ENCODE measurements around the gene CEP170B.
"Not testable (repeated sequence)": the region's sequence is repeated elsewhere in the genome, so short reads cannot be mapped to it uniquely, and the experiment has no call there.

The CEP170B gene

GRCh38 chr14:104887623-104888488 lies 22.8 kb downstream of the CEP170B start:
- no peak for TF ChIP-seq CTCF (IDR thresholded peaks at IDR 0.05; ENCODE audit: low read depth, low read length, missing control alignments)

GRCh38 chr14:104888489-104889374 lies 23.7 kb downstream of the CEP170B start:
- DNase-seq (ENCODE audit: low read depth), result no peak
- in situ Hi-C loops (cut with HindIII; ENCODE audit: low sequenced_read_pairs), result loop anchor here (10.0 kb wide), 1 partner anchor 166 kb away; no protein-coding TSS in a partner anchor
- no peak overlapping the region for H3K4me3 ChIP-seq (ENCODE audit: low read depth, low read length)
- no peak for TF ChIP-seq CTCF (IDR thresholded peaks at IDR 0.05; ENCODE audit: low read depth, low read length, missing control alignments)

More at GRCh38 chr14:104887623-104888488, 22.8 kb downstream of the CEP170B start:
- DNase-seq (ENCODE audit: low read depth), result no peak
- no peak overlapping the region for H3K4me3 ChIP-seq (ENCODE audit: low read depth, low read length)
- in situ Hi-C loops (cut with HindIII; ENCODE audit: low sequenced_read_pairs), result loop anchor here (10.0 kb wide), 1 partner anchor 167 kb away; no protein-coding TSS in a partner anchor

GRCh38 chr14:104889375-104889757 lies 24.3 kb downstream of the CEP170B start:
- DNase-seq (ENCODE audit: low read depth), result no peak
- no peak overlapping the region for H3K4me3 ChIP-seq (ENCODE audit: low read depth, low read length)
- TF ChIP-seq CTCF (IDR thresholded peaks at IDR 0.05; ENCODE audit: low read depth, low read length, missing control alignments), result no peak
- in situ Hi-C loops (cut with HindIII; ENCODE audit: low sequenced_read_pairs), result loop anchor here (10.0 kb wide), 1 partner anchor 165 kb away; no protein-coding TSS in a partner anchor

- in situ Hi-C loops (cut with HindIII; ENCODE audit: low sequenced_read_pairs); DNase-seq (ENCODE audit: low read depth); H3K4me3 ChIP-seq (ENCODE audit: low read depth, low read length): not testable (repeated sequence)
Observed at GRCh38 chr14:104890292-104890691, 25.2 kb downstream of the CEP170B start.

GRCh38 chr14:104891121-104891551 lies 26.1 kb downstream of the CEP170B start:
- no peak for DNase-seq (ENCODE audit: low read depth)
- no peak overlapping the region for H3K4me3 ChIP-seq (ENCODE audit: low read depth, low read length)
- no peak for TF ChIP-seq CTCF (IDR thresholded peaks at IDR 0.05; ENCODE audit: low read depth, low read length, missing control alignments)
- in situ Hi-C loops (cut with HindIII; ENCODE audit: low sequenced_read_pairs), result no loop called here

- no peak overlapping the region for H3K4me3 ChIP-seq (ENCODE audit: low read depth, low read length)
- in situ Hi-C loops (cut with HindIII; ENCODE audit: low sequenced_read_pairs), result no loop called here
- no peak for DNase-seq (ENCODE audit: low read depth)
- no peak for TF ChIP-seq CTCF (IDR thresholded peaks at IDR 0.05; ENCODE audit: low read depth, low read length, missing control alignments)
Observed at GRCh38 chr14:104891664-104892530, 26.8 kb downstream of the CEP170B start.
